Stimulated activated CD4-positive, alpha-beta T cell treated with anti-CD3 and anti-CD28 coated beads, Interleukin-12 subunit alpha, Interleukin-12 subunit beta, amount 100 ng/mL, for 4 hours (primary cell): ENCODE data around the gene S100A7.
"Not testable (repeated sequence)": the region's sequence is repeated elsewhere in the genome, so short reads cannot be mapped to it uniquely, and the experiment has no call there.

Source experiments
- DNase-seq: peaks from one replicate; pipeline ENCODE4 v3.0.0-alpha.2; 2020

The S100A7 gene

GRCh38 chr1:153429266-153430165 is 30.9 kb downstream of the S100A7 start:
- DNase-seq, result no peak

GRCh38 chr1:153428791-153429190 is 31.7 kb downstream of the S100A7 start:
- no peak for DNase-seq

- DNase-seq, result no peak
Measured at GRCh38 chr1:153428073-153428638, 32.3 kb downstream of the S100A7 start.

GRCh38 chr1:153426809-153427208 is 33.6 kb downstream of the S100A7 start:
- DNase-seq, result no peak

GRCh38 chr1:153422450-153423068 is 37.9 kb downstream of the S100A7 start:
- peak; percentile 66 for DNase-seq

GRCh38 chr1:153420306-153420705 is 40.1 kb downstream of the S100A7 start:
- no peak for DNase-seq

DNA sequence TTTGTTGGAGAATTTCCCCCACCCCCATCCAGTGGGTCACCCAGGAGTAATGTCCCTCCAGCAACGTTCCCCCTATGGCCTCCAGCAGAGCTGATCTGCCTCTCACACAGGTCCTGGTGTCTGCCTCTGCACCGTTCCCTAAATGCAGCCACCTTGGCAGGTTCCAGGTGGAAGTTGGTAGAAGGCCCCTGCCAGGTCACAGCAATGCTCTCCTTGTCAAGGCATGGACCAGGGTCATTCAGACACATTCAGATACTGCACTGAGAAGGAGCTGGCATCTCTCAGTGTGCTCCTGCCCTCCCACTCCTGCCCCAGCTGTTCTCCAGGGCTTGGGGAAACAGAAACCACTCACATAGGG is 41.0 kb downstream of the S100A7 start:
- DNase-seq, result not testable (repeated sequence)

DNA sequence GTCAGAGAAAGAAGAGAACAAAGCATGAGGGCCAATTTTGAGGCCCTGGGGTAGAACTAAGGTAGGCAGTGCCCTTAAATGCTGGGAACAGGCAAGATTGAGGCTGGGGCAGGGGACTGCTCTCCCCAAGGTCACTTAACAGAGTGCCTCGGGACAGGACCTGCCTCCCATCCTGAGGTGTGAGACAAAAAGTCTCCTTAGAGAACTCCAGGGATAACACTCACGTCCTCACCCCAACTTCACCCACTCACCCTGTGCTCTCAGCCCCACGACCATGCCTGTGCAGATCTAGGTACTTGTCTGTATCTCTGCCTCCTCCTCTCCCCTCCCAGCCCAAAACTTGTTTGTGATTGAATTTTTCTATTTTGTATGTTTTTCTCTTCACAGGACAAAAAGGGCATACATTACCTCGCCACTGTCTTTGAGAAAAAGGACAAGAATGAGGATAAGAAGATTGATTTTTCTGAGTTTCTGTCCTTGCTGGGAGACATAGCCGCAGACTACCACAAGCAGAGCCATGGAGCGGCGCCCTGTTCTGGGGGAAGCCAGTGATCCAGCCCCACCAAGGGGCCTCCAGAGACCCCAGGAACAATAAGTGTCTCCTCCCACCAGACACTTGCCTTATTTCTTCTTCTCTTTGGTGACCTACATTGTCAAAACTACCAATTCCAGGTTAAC is 41.6 kb downstream of the S100A7 start:
- DNase-seq, result not testable (repeated sequence)

DNA sequence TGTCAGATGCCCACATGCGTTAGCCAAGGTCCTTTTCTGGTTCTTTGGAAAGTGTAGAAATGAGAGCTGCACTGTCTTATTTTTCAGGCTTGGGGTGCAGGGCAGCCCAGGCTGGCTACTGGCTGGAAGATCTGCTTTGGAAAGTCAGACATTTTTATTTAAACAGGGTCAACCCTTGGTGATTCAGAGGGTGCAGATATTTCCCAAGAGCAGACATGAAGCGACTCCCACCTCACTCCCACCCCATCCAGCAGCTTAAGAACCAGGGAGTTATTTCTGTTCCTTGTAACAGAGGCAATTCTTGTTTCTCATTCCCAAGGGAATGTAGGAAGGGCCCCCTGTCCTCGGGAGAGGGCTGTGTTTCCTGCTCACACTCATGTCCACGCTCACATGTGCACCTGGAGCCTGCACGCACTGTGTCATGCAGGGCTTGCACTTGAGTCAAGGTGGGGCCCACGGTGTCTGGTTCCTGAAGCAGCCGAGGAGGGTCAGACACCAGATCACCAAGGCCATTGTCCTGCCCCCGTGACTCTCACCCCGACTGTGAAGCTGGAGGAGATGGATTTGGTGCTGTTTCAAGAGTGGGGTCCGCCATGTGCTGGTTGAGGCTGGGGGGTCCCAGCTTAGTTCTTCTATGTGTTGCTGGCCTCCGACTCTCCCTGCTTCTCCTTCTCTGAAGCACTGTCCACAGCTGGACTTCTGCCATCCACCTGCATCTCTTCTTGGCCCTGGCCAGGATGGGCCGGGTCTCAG is 43.1 kb downstream of the S100A7 start:
- no peak for DNase-seq

DNA sequence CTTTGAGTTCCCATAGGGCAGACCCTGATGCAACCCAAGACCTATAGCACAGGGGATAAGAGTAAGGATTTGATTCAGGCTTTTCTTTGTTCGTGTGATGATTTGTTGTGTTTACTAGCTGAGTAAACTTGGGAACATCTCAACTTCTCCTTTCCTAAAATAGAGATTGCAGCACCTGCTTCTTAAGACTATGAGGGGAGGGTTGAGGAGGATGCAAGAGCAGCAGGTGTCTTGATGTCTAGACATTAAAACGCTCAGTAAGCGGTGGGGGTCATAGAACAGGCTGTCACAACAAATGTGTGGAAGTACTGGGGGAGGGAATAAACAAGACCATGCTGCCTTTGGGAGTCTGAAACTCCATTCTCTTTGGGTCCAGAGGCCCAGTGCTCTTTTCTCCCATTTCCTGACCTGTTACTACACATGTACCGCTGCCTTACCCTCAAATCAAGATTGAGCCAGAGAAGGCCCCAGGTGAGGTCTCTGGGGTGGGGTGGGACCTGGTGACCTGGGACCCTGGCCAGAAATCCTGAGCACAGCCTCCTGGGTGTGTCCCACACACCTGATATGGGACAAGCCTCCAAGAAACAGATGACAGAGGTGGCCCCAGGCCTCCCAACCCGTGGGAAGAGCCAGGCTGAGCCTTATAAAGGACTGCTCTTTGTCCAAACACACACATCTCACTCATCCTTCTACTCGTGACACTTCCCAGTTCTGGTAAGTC is 44.4 kb downstream of the S100A7 start, which contains the start of gene S100A7A:
Gene S100A7A, plus strand, starts transcription at position 671 of the 721 bp plus-strand sequence. CDS start 1,563 bp downstream, outside the sequence.
- DNase-seq, result no peak

- DNase-seq, result not testable (repeated sequence)
Measured at GRCh38 chr1:153413961-153414360, 46.5 kb downstream of the S100A7 start.
